GM12873 (cell line): ENCODE data around the gene GALC.

Experiments
- CTCF ChIP-seq: IDR thresholded peaks from 2 replicates; pipeline ENCODE4 v1.5.1; 2012; ENCODE audit warnings: low read depth, mild to moderate bottlenecking, moderate library complexity, low read length, control low read depth; ENCODE audit not compliant: insufficient read depth; ENCODE audit errors: missing control alignments

Gene GALC

DNA sequence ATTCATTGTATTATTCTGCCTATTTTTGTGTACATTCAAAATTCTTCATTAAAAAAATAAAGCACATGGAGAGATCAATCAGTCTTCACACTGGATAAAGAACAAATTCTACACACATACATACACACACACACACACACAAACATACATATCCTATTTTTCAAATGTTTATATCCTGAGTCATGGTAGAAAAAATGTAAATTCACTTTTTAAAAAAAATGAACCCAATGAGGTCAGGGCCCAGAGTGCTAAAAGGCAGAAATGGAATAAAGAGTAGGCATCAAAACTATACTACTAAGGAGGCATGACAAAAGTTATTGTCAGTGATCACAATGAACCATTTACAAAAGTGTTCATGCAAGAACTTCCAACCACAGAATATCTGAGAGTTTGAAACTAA, 17.3 kb downstream of the GALC start:
- TF ChIP-seq CTCF: no peak

- no peak for TF ChIP-seq CTCF
These were observed 22.0 kb downstream of the GALC start for GRCh38 chr14:87971010-87971409.

GRCh38 chr14:87967496-87967895, 25.5 kb downstream of the GALC start:
- no peak for TF ChIP-seq CTCF

GRCh38 chr14:87966816-87967215, 26.2 kb downstream of the GALC start:
- TF ChIP-seq CTCF: no peak

GRCh38 chr14:87961246-87961645, 31.7 kb downstream of the GALC start:
- TF ChIP-seq CTCF: no peak

GRCh38 chr14:87960013-87960787, 32.8 kb downstream of the GALC start:
- no peak for TF ChIP-seq CTCF

DNA sequence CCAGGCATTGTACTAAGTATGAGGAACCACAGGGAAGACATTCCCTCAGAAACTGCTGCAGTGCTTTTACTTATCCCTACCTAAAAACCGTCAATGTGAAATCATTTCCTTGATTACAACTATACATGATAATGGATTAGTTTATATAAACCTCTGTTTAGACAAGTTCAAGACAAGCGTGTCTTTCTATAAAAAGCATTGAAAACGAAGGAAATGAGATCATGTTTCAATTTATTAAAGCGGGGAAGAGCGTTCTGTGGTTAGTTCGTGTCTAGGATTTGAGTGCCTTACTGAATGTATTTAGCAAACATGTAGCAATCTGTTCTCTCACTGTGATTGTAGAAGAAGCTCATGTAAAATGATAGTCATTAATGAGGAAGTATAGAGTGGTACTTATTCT, 37.5 kb downstream of the GALC start:
- no peak for TF ChIP-seq CTCF
